Mononuclear cell (primary cell): ENCODE measurements around the gene OVOL3. TPM values are rescaled to one million over a fixed set of nuclear protein-coding genes. Genes with fewer than 3 reads are reported as not detected.

Experiments
- H3K27me3 ChIP-seq: 2 replicates; pipeline ENCODE4 v1.6.0; 2011; ENCODE audit warnings: low read length, control low read depth; ENCODE audit not compliant: insufficient read depth
- H3K4me1 ChIP-seq: 2 replicates; pipeline ENCODE4 v1.5.1; 2011; ENCODE audit warnings: mild to moderate bottlenecking, low read length, control low read depth; ENCODE audit not compliant: insufficient read depth
- H3K4me3 ChIP-seq: 2 replicates; pipeline ENCODE4 v1.5.1; 2011; ENCODE audit warnings: mild to moderate bottlenecking, low read length, moderate library complexity
- H3K9me3 ChIP-seq: 2 replicates; pipeline ENCODE4 v1.5.1; 2011; ENCODE audit warnings: low read depth, mild to moderate bottlenecking, control low read depth, low read length
- total RNA-seq: library from RNA; depleted of rRNA; stranded (reverse); fragments of >200 nt; gene quantifications from one replicate; pipeline ENCODE4 v1.2.3, GENCODE V29; 2012

The OVOL3 gene
- total RNA-seq, 1 donor, result not detected

- H3K9me3 ChIP-seq, result no peaks in the 10 kb centered on the region
- H3K27me3 ChIP-seq, result no peaks in the 10 kb centered on the region
- H3K4me1 ChIP-seq, result no peaks in the 10 kb centered on the region
- H3K4me3 ChIP-seq, result no peak within 1 kb of the TSS
These were observed 41.6 kb downstream of the OVOL3 start, which contains the start of gene COX7A1 for GRCh38 chr19:36152352-36153091. Gene COX7A1 (minus strand): TSS chr19:36152447. CDS start chr19:36152407, 40 bp downstream.

- Histone ChIP-seq H3K4me3 (no peak overlapping the region), H3K27me3 (no peaks in the 10 kb centered on the region), H3K9me3 (no peaks in the 10 kb centered on the region), H3K4me1 (no peaks in the 10 kb centered on the region)
These were observed 42.2 kb downstream of the OVOL3 start for GRCh38 chr19:36153126-36153525.

- no peaks in the 10 kb centered on the region for H3K27me3 ChIP-seq
- no peaks in the 10 kb centered on the region for H3K4me1 ChIP-seq
These were observed 50.1 kb downstream of the OVOL3 start for GRCh38 chr19:36160821-36161596.

More at GRCh38 chr19:36160821-36161596, 50.1 kb downstream of the OVOL3 start:
- Histone ChIP-seq H3K9me3 (no peaks in the 10 kb centered on the region), H3K4me3 (no peak overlapping the region)

Other genes with a start within 250 kb of the OVOL3 start
- not detected for gene APLP1, start 242.6 kb upstream of the OVOL3 start, total RNA-seq
- 128 TPM for gene NFKBID, start 210.6 kb upstream of the OVOL3 start, total RNA-seq
- 58.1 TPM for gene HCST, start 208.6 kb upstream of the OVOL3 start, total RNA-seq
- gene TYROBP, start 202.8 kb upstream of the OVOL3 start, total RNA-seq, result 286 TPM
- gene LRFN3, start 174.8 kb upstream of the OVOL3 start, total RNA-seq, result 1.3 TPM
- 8.3 TPM for gene SDHAF1, start 116.0 kb upstream of the OVOL3 start, total RNA-seq
- gene SYNE4, start 102.3 kb upstream of the OVOL3 start, total RNA-seq, result 0.10 TPM
- gene ALKBH6, start 96.9 kb upstream of the OVOL3 start, total RNA-seq, result 6.6 TPM
- gene CLIP3, start 78.3 kb upstream of the OVOL3 start, total RNA-seq, result 0.10 TPM
- gene THAP8, start 56.9 kb upstream of the OVOL3 start, total RNA-seq, result 0.42 TPM
- 1.4 TPM for gene WDR62, start 56.2 kb upstream of the OVOL3 start, total RNA-seq
- gene POLR2I, start 3.7 kb downstream of the OVOL3 start, total RNA-seq, result 12.8 TPM
- gene TBCB, start 4.3 kb downstream of the OVOL3 start, total RNA-seq, result 54.4 TPM
- gene CAPNS1, start 28.9 kb downstream of the OVOL3 start, total RNA-seq, result 227 TPM
- not detected for gene COX7A1, start 41.3 kb downstream of the OVOL3 start, total RNA-seq
- 5.1 TPM for gene ZNF565, start 103.5 kb downstream of the OVOL3 start, total RNA-seq
- gene ZNF146, start 104.0 kb downstream of the OVOL3 start, total RNA-seq, result 28.7 TPM